CD1c-positive myeloid dendritic cell (primary cell): ENCODE results near the gene CDKAL1.

Source experiments
- DNase-seq: peaks from one replicate; pipeline ENCODE4 v3.0.0-alpha.2; 2016; ENCODE audit errors: extremely low spot score

CDKAL1 gene

GRCh38 chr6:21103626-21104224 is 569.5 kb downstream of the CDKAL1 start:
- no peak for DNase-seq

GRCh38 chr6:21104288-21104687 is 570.0 kb downstream of the CDKAL1 start:
- DNase-seq, result no peak

- no peak for DNase-seq
Observed at GRCh38 chr6:21107796-21108195, 573.5 kb downstream of the CDKAL1 start.

- DNase-seq, result no peak
Observed at GRCh38 chr6:21109391-21110178, 575.3 kb downstream of the CDKAL1 start.

GRCh38 chr6:21110684-21111083 is 576.4 kb downstream of the CDKAL1 start:
- no peak for DNase-seq

GRCh38 chr6:21111093-21111725 is 577.0 kb downstream of the CDKAL1 start:
- no peak for DNase-seq

- no peak for DNase-seq
Observed at GRCh38 chr6:21115111-21115510, 580.9 kb downstream of the CDKAL1 start.

GRCh38 chr6:21116736-21117135 is 582.5 kb downstream of the CDKAL1 start:
- peak; percentile 33 for DNase-seq

GRCh38 chr6:21118216-21118780 is 584.0 kb downstream of the CDKAL1 start:
- DNase-seq, result no peak

GRCh38 chr6:21121636-21122136 is 587.4 kb downstream of the CDKAL1 start:
- DNase-seq, result no peak

- no peak for DNase-seq
Observed at GRCh38 chr6:21123507-21124436, 589.5 kb downstream of the CDKAL1 start.

GRCh38 chr6:21128601-21129000 is 594.3 kb downstream of the CDKAL1 start:
- DNase-seq, result no peak

- no peak for DNase-seq
Observed at GRCh38 chr6:21131406-21131805, 597.1 kb downstream of the CDKAL1 start.

- DNase-seq, result no peak
Observed at GRCh38 chr6:21132446-21132845, 598.2 kb downstream of the CDKAL1 start.

GRCh38 chr6:21132856-21133838 is 598.9 kb downstream of the CDKAL1 start:
- DNase-seq, result no peak

- DNase-seq, result no peak
Observed at GRCh38 chr6:21133901-21134300, 599.6 kb downstream of the CDKAL1 start.

GRCh38 chr6:21134356-21134755 is 600.1 kb downstream of the CDKAL1 start:
- no peak for DNase-seq

GRCh38 chr6:21135484-21136013 is 601.3 kb downstream of the CDKAL1 start:
- DNase-seq, result no peak

- no peak for DNase-seq
Observed at GRCh38 chr6:21137700-21138335, 603.6 kb downstream of the CDKAL1 start.
